ENCODE data around the gene PGAM2. TPM values are rescaled to one million over a fixed set of nuclear protein-coding genes. Genes with fewer than 3 reads are reported as not detected.

PGAM2 gene
- total and polyA plus RNA-seq, 2 of the 4 experiments (the other 2 are of a cell fraction): not detected

GRCh38 chr7:44087911-44088838 is 22.8 kb upstream of the PGAM2 start:
- Histone ChIP-seq H2BK120ac (ENCODE audit: low read depth, low read length) (peak overlapping the region; percentile 95), H3K4me3 (ENCODE audit: insufficient read depth, low read depth, low read length) (no peak overlapping the region), H2BK20ac (ENCODE audit: low read depth, low read length) (peak overlapping the region; percentile 82), H3K23ac (ENCODE audit: low read depth, low read length) (peak overlapping the region; percentile 70), H2BK5ac (ENCODE audit: low read depth, low read length, poor library complexity, severe bottlenecking) (peak overlapping the region; percentile 91), H3K4ac (ENCODE audit: low read depth, low read length) (peak overlapping the region; percentile 94), H2AFZ (replicated peaks; ENCODE audit: low read length, poor library complexity) (peak overlapping the region; percentile 93), H3K9me3 (ENCODE audit: control insufficient read depth, insufficient read depth, low read length) (no peaks in the 10 kb centered on the region), H3K79me1 (ENCODE audit: low read depth in 1 of 2, low read length in 2 of 2) (peaks cover 0 to 7% of the 10 kb centered on the region in 2 experiments; a peak in 2 of 4 replicates), H3K27me3 (ENCODE audit: control insufficient read depth, insufficient read depth, low read length) (no peaks in the 10 kb centered on the region), H3K9ac (ENCODE audit: low read depth, low read length) (peak overlapping the region; percentile 45), H3K18ac (ENCODE audit: low read depth, low read length) (peak overlapping the region; percentile 58), H3K4me2 (ENCODE audit: low read depth, low read length) (peak overlapping the region; percentile 27), H3K9me1 (ENCODE audit: insufficient read depth, low read length) (peaks cover 23% of the 10 kb centered on the region), H4K91ac (ENCODE audit: insufficient read depth, low read depth, low read length) (peak overlapping the region; percentile 92), H3K4me1 (ENCODE audit: control insufficient read depth, insufficient read depth, low read length) (peaks cover 27% of the 10 kb centered on the region), H2AK9ac (replicated peaks; ENCODE audit: low read depth, low read length, poor library complexity) (peak overlapping the region; percentile 50), H3K27ac (ENCODE audit: insufficient read depth, low read length) (peak overlapping the region; percentile 94), H3K56ac (ENCODE audit: extremely low read depth, insufficient read depth, low read length) (peak overlapping the region; percentile 74; the same call in 1 of the 2 replicates), H3K36me3 (ENCODE audit: control insufficient read depth, insufficient read depth, low read length) (no peaks in the 10 kb centered on the region), H3K14ac (replicated peaks; ENCODE audit: low read depth, low read length) (peak overlapping the region; percentile 86), H4K20me1 (ENCODE audit: insufficient read depth, low read length) (no peaks in the 10 kb centered on the region), H2AK5ac (ENCODE audit: low read depth, low read length) (peak overlapping the region; percentile 85), H4K5ac (ENCODE audit: low read depth, low read length) (peak overlapping the region; percentile 90), H2BK15ac (ENCODE audit: low read depth, low read length) (peak overlapping the region; percentile 52; the same call in 2 of the 3 replicates), H4K8ac (ENCODE audit: low read depth in 2 of 2, low read length in 2 of 2) (peak overlapping the region; percentile 93 to 98)
- TF ChIP-seq MAZ (IDR thresholded peaks at IDR 0.05; ENCODE audit: borderline replicate concordance, low read depth, low read length) (0 out of 2 replicates have a peak, but pooled peaks have one; percentile 35), ELK1 (IDR thresholded peaks at IDR 0.05; ENCODE audit: borderline replicate concordance, low read depth, low read length) (no peak)
- DNase-seq: peak; percentile 81
- intact Hi-C loops (cut with micrococcal nuclease): no loop called here
- in situ Hi-C loops (cut with MboI; ENCODE audit: low sequenced_read_pairs): no loop called here
- ChIA-PET POLR2A (ENCODE audit: unreplicated experiment) (interaction anchor here (1.0 to 1.2 kb wide), 2 partner anchors 20 to 112 kb away, joined by 3 to 4 read pairs; partner anchors contain the start of gene YKT6), CTCF (interaction anchor here (0.6 kb wide), 1 partner anchor 10 kb away, joined by 3 read pairs; no protein-coding TSS in a partner anchor)
- no TSS peak for BruUV-seq (replicated peaks)
- ATAC-seq (ENCODE audit: low read depth): peak; percentile 76
- dilution Hi-C loops (cut with HindIII; ENCODE audit: low sequenced_read_pairs, unreplicated experiment): no loop called here
- 9% methylated on average over 7 of the region's 20 CpGs; no CpG with 5 or more reads in 1 of the 2 experiments for WGBS, 2 experiments (ENCODE audit: extremely low coverage in 2 of 2, insufficient read length in 1 of 2)
